GM12891 (cell line): Measurements from ENCODE around the gene ACYP2.

Experiments
- POLR2A ChIP-seq: IDR thresholded peaks from 2 replicates; pipeline ENCODE4 v1.6.1; 2011; ENCODE audit warnings: low read depth, low read length, control low read depth
- POLR2AphosphoS5 ChIP-seq: IDR thresholded peaks from 2 replicates; pipeline ENCODE4 v1.6.1; 2011; ENCODE audit warnings: low read depth, low read length, control low read depth

- TF ChIP-seq POLR2AphosphoS5 = no peak
- TF ChIP-seq POLR2A = no peak
These were observed 156.6 kb downstream of the ACYP2 start for GRCh38 chr2:54271843-54272627.
